Astrocyte (in vitro differentiated cells and primary cell): ENCODE results near the gene AGXT. TPM values are rescaled to one million over a fixed set of nuclear protein-coding genes. Genes with fewer than 3 reads are reported as not detected.
A peak's percentile ranks its signal among the peaks of the same experiment; 100 is the strongest.

ENCODE experiments used
- DNase-seq: peaks from one replicate; pipeline ENCODE4 v3.0.0-alpha.2; 2010; ENCODE audit warnings: low read depth
- FAIRE-seq: peaks from 2 replicates; lab custom pipeline; 2011; peaks lifted over from hg19 to GRCh38; lab: Jason Lieb, UNC
- H2AFZ ChIP-seq: 2 replicates; pipeline ENCODE4 v1.6.0; 2012; ENCODE audit warnings: low read depth, low read length, inconsistent platforms
- H3K27ac ChIP-seq: 2 replicates; pipeline ENCODE4 v1.5.1; 2011; ENCODE audit warnings: low read depth, low read length, inconsistent platforms
- H3K27me3 ChIP-seq: 2 replicates; pipeline ENCODE4 v1.6.0; 2011; ENCODE audit warnings: low read length, inconsistent platforms; ENCODE audit not compliant: insufficient read depth
- H3K36me3 ChIP-seq: 2 replicates; pipeline ENCODE4 v1.5.1; 2011; ENCODE audit warnings: low read length, inconsistent platforms; ENCODE audit not compliant: insufficient read depth
- H3K4me1 ChIP-seq: 2 replicates; pipeline ENCODE4 v1.5.1; 2011; ENCODE audit warnings: low read length, inconsistent platforms; ENCODE audit not compliant: insufficient read depth
- H3K4me2 ChIP-seq: 2 replicates; pipeline ENCODE4 v1.6.0; 2012; ENCODE audit warnings: low read length, inconsistent platforms
- H3K4me3 ChIP-seq: 2 replicates; pipeline ENCODE4 v1.5.1; 2011; ENCODE audit warnings: low read depth, mild to moderate bottlenecking, low read length, inconsistent platforms; ENCODE audit not compliant: insufficient read depth
- H3K79me2 ChIP-seq: 2 replicates; pipeline ENCODE4 v1.6.0; 2012; ENCODE audit warnings: mild to moderate bottlenecking, low read length, inconsistent platforms; ENCODE audit not compliant: insufficient read depth
- H3K9ac ChIP-seq: 2 replicates; pipeline ENCODE4 v1.6.0; 2012; ENCODE audit warnings: mild to moderate bottlenecking, low read length, inconsistent platforms
- H3K9me3 ChIP-seq: 2 replicates; pipeline ENCODE4 v1.5.1; 2012; ENCODE audit warnings: low read depth, mild to moderate bottlenecking, low read length, inconsistent platforms; ENCODE audit not compliant: insufficient read depth
- H4K20me1 ChIP-seq: 2 replicates; pipeline ENCODE4 v1.6.0; 2012; ENCODE audit warnings: low read length, inconsistent platforms; ENCODE audit not compliant: insufficient read depth
- H3K27ac Mint-ChIP-seq: one replicate; pipeline ENCODE4 v1.8.0; 2021; ENCODE audit warnings: mild to moderate bottlenecking, mixed read lengths; ENCODE audit not compliant: unreplicated experiment
- H3K27me3 Mint-ChIP-seq: one replicate; pipeline ENCODE4 v1.8.0; 2021; ENCODE audit warnings: low read depth, mixed read lengths; ENCODE audit not compliant: unreplicated experiment
- H3K36me3 Mint-ChIP-seq: one replicate; pipeline ENCODE4 v1.8.0; 2021; ENCODE audit warnings: low read depth, mixed read lengths; ENCODE audit not compliant: unreplicated experiment
- H3K4me1 Mint-ChIP-seq: one replicate; pipeline ENCODE4 v1.8.0; 2021; ENCODE audit warnings: low read depth, mixed read lengths; ENCODE audit not compliant: unreplicated experiment
- H3K4me3 Mint-ChIP-seq: one replicate; pipeline ENCODE4 v1.8.0; 2021; ENCODE audit warnings: mild to moderate bottlenecking, moderate library complexity, mixed read lengths; ENCODE audit not compliant: unreplicated experiment
- H3K9me3 Mint-ChIP-seq: one replicate; pipeline ENCODE4 v1.8.0; 2021; ENCODE audit warnings: mild to moderate bottlenecking, mixed read lengths; ENCODE audit not compliant: unreplicated experiment
- EZH2 ChIP-seq: IDR thresholded peaks from 2 replicates; pipeline ENCODE4 v1.6.1; 2012; ENCODE audit warnings: mild to moderate bottlenecking, low read length, inconsistent platforms; ENCODE audit not compliant: insufficient read depth
- total RNA-seq: library from RNA; stranded (reverse); gene quantifications from 2 replicates; pipeline ENCODE4 v1.2.1, GENCODE V29; 2021
- TF ChIP-seq, protein P1 (sequence below): IDR thresholded peaks from 2 replicates; pipeline ENCODE4 v1.5.1; 2011; ENCODE audit warnings: low read depth, mild to moderate bottlenecking, inconsistent platforms, low read length, moderate library complexity; ENCODE audit not compliant: insufficient read depth

The AGXT gene
- total RNA-seq, 1 donor from 2014 or later, result not detected

DNA sequence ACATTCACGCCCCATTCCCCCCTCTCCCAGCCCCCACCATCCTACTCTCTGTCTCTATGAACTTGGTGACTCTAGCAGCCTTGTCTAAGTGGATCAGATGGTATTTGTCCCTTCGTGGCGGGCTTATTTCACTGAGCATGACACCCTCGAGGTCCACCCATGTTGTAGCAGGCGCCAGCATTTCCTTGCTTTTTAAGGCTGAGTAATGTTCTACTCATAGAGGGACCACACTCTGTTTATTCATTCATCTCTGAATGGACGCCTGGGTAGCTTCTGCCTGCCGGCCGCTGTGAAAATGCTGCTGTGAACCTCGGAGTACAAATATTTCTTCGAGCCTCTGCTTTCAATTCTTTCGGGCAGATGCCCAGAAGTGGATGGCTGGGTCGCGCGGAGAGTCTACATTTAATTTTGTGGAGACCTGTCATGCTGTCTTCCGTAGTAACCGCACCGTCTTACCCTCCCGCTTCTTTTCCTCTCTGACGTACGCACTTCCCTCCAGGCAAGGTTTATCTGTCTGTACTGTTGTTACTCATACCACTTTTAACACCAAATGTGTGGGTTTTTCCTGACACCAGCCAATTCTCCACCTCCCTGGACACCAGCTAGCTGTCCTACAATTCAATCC, 43.1 kb downstream of the AGXT start:
- Histone ChIP-seq H3K79me2 (no peaks in the 10 kb centered on the region), H4K20me1 (no peaks in the 10 kb centered on the region)
- FAIRE-seq, result no peak

DNA sequence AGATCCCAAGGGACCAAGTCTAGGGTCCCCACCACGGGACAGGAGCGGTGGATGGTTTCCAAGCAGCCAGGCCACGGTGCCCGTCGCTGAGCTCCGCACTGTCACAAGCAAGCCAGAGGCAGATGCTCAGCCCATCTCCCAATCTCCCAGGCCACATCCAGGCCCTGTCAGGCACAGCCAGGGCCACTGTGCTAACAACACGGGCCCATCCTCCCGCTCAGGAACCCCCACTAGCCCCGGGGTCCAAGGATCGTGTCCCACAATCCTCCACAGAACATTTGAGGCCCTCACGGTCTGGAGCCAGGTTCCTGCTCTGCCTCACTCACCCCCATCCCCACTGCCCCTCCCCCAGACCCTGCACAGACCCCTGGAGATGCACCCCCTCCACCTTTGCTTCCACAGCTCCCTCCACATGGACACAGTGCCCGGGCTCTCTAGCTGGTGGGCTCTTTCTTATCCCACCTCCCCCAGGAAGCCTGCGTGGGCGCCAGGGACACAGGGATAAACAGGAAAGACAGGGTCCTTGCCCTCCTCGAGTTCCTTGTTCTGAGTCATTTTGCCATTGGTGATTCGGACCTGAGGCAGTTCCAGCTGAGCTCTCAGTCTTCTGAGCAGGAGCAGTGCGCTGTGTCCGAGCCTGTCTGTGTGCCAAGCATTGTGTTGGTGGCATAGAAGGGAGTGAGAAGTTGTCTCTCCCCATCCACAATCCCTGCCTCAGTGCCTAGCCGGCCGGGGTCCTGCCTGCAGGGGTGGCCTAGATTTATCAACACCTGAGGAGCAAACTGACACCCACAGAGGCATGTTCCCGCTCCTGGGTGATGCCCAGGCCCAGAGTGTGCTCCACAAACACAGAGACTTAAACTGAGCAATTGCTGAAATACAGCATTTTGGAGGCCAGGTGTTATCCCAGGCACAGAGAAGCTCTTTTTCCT, 44.5 kb downstream of the AGXT start:
- Histone ChIP-seq H3K27me3 (no peaks in the 10 kb centered on the region), H3K4me2 (peak overlapping the region; percentile 57), H3K36me3 (no peaks in the 10 kb centered on the region), H3K27ac (peak overlapping the region; percentile 18), H3K4me3 (no peak overlapping the region), H3K4me1 (peaks cover 34% of the 10 kb centered on the region), H2AFZ (peak overlapping the region; percentile 71), H3K9ac (peak overlapping the region; percentile 27), H3K9me3 (no peaks in the 10 kb centered on the region), H4K20me1 (no peaks in the 10 kb centered on the region), H3K79me2 (no peaks in the 10 kb centered on the region)
- Mint-ChIP-seq H3K9me3 (no peaks in the 10 kb centered on the region), H3K36me3 (no peaks in the 10 kb centered on the region), H3K27ac (no peak overlapping the region), H3K4me3 (no peak overlapping the region), H3K27me3 (peaks cover 30% of the 10 kb centered on the region), H3K4me1 (peaks cover 6% of the 10 kb centered on the region)
- DNase-seq, result peak; percentile 25
- TF ChIP-seq EZH2, result no peak
- TF ChIP-seq, protein P1, sequence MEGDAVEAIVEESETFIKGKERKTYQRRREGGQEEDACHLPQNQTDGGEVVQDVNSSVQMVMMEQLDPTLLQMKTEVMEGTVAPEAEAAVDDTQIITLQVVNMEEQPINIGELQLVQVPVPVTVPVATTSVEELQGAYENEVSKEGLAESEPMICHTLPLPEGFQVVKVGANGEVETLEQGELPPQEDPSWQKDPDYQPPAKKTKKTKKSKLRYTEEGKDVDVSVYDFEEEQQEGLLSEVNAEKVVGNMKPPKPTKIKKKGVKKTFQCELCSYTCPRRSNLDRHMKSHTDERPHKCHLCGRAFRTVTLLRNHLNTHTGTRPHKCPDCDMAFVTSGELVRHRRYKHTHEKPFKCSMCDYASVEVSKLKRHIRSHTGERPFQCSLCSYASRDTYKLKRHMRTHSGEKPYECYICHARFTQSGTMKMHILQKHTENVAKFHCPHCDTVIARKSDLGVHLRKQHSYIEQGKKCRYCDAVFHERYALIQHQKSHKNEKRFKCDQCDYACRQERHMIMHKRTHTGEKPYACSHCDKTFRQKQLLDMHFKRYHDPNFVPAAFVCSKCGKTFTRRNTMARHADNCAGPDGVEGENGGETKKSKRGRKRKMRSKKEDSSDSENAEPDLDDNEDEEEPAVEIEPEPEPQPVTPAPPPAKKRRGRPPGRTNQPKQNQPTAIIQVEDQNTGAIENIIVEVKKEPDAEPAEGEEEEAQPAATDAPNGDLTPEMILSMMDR, result no peak
- FAIRE-seq, result no peak

More for the DNA sequence above, 43.1 kb downstream of the AGXT start:
- Histone ChIP-seq H3K9ac (no peak overlapping the region), H3K27ac (peak overlapping the region; percentile 25), H3K27me3 (peaks cover 5% of the 10 kb centered on the region), H3K36me3 (no peaks in the 10 kb centered on the region), H3K4me3 (no peak overlapping the region), H2AFZ (no peak overlapping the region), H3K9me3 (no peaks in the 10 kb centered on the region), H3K4me2 (peak overlapping the region; percentile 43), H3K4me1 (peaks cover 31% of the 10 kb centered on the region)
- no peaks in the 10 kb centered on the region for H3K36me3 Mint-ChIP-seq
- no peak overlapping the region for H3K4me3 Mint-ChIP-seq
- peaks cover 6% of the 10 kb centered on the region for H3K4me1 Mint-ChIP-seq
- H3K9me3 Mint-ChIP-seq, result no peaks in the 10 kb centered on the region
- H3K27me3 Mint-ChIP-seq, result peaks cover 24% of the 10 kb centered on the region
- DNase-seq, result peak; percentile 82
- no peak overlapping the region for H3K27ac Mint-ChIP-seq
- no peak for TF ChIP-seq EZH2
- TF ChIP-seq, protein P1, result no peak
